Left renal cortex interstitium (tissue), 4 donors: ENCODE results near the gene TMEM132E. TPM values are rescaled to one million over a fixed set of nuclear protein-coding genes. Genes with fewer than 3 reads are reported as not detected.

Experiments
- DNase-seq, 4 donors: peaks; one replicate each; pipeline ENCODE4 v3.0.0-alpha.2; 2013; ENCODE audit warnings: low read depth in 4 of 4, low spot score in 2 of 4, missing footprints in 1 of 4
- polyA plus RNA-seq, 4 donors: library from polyadenylated mRNA; unstranded; fragments of 120-200 nt; gene quantifications; one replicate each; pipeline ENCODE4 v1.2.1, GENCODE V29; 2013; ENCODE audit not compliant: insufficient read length in 4 of 4

The TMEM132E gene
- polyA plus RNA-seq, 4 donors = 2.3 to 5.9 (median 3.4) TPM

DNA sequence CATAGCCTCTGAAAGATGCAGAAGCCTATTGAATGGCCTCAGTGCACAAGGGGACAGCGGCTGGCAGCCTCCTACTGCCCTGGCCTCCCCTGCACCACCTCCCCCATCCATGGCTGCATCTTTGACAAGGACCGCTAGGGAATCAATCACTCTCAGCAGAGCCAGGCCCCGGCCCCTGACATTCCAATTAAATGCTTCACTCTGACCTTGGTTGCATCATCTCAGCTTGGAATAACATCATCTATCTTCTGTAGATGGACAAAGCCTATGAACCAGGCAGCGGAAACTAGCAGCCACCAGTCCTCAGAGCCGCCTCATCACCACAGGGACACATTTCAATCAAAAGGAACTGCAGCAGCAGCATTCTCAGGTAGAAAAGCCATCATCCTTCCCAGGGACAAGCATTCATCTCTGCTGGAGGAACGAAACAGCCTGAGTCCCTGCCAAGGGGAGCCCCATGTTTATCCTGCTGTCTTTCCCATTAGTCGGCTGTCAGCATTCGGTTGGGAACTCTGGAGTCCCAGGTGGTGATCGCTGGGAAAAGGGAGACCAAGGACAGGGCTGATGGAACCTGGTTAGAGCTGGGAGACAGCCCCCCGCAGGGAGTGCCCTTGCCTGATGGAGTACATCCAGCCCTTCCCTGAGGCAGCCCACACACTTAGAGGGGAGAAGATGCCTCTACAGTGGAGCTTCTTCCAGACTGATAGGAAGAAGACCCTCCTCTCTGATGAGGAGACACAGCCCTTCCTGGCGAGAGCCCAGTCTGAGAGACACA, 11.5 kb upstream of the TMEM132E start:
- DNase-seq = no peak

GRCh38 chr17:34568953-34569352, 10.4 kb upstream of the TMEM132E start:
- no peak for DNase-seq

DNA sequence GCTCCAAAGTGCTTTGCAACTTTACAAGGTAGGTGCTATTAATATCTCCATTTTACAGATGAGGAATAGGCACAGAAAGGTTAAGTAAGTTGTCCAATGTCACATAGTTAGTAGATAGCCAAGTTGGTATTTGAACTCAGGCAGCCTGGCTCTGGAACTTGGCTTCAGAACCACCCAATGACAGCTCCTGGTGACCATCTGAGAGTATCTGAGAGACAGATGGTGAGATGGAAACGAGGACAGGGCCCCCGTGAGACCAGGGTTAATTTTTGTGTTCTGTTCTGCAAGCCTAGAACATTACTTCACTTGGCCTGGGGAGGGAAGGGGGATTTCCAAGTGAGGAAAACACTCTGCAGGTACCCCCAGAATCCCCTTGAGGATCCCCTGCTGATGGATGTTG, 9.8 kb upstream of the TMEM132E start:
- no peak for DNase-seq

- no peak for DNase-seq
Observed at GRCh38 chr17:34570506-34570905, 8.9 kb upstream of the TMEM132E start.

DNA sequence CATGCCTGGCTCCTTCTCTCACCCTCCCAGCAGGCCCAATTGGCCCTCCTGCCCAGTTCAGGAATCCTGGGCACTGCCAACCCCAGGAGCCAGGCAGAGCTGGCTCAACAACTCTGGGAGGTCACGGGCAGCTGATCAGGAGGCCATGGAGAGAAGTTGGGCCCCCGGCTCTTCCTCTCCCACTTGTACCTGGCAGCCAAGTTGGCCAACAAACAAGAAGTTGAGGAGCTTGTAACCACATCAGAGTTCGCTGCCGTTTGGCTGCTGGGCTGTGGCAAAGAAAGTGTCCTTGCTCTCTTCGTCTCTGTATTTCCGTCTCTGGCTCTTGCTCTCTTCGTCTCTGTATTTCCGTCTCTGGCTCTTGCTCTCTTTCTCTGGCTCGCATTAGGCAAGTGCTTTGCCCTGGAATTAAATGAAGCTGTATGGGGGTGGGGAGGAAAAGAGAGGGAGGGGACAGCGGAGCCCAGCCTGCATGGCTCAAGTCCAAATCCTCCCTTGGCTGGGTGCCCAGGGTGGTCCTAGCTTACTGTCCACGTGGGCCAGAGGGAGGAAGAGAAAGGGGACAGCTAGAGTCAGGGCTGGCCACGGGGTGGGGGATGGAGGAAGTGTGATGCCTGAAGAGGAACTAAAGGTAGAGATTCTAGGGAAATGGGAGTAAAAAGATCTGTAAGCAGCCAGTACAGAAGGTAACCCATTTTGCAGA, 7.8 kb upstream of the TMEM132E start:
- DNase-seq = no peak

GRCh38 chr17:34572483-34572882, 6.9 kb upstream of the TMEM132E start:
- no peak for DNase-seq

DNA sequence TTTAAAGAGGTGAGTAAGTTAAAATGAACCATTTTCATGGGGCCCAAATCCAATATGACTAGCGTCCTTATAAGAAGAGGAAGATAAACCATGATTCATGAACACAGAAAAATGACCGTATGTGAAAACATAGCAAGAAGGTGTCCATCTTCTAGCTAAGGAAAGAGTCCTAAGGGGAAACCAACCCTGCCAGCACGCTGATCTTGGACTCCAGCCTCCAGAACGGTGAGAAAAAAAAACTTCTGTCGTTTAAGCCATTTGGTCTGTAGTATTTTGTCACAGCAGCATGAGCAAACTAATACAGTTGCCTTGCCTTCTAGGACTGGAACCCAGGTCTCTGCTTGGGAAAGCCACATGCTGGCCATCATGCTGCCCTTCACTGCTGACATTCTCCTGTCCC, 4.2 kb upstream of the TMEM132E start:
- no peak for DNase-seq

DNA sequence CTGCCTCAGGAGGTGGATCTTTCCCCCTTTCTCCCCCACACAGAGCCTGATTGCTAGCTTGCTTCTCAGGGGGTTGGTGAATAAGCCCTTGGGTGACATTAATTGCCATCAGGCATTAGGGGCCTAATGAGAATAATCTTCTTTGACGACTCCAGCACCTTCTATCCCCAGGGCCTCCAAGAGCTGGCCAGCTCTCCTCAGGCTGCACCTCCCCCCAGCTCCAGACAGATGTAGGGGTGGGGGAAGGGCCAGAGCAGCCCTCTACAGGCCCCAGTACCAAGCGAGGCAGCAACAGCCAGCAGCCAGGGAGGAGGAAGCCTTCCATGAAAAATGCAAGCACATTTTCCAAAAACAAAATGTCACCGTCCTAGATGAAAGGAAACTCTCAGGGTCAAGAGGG, 1.4 kb upstream of the TMEM132E start:
- DNase-seq = no peak

DNA sequence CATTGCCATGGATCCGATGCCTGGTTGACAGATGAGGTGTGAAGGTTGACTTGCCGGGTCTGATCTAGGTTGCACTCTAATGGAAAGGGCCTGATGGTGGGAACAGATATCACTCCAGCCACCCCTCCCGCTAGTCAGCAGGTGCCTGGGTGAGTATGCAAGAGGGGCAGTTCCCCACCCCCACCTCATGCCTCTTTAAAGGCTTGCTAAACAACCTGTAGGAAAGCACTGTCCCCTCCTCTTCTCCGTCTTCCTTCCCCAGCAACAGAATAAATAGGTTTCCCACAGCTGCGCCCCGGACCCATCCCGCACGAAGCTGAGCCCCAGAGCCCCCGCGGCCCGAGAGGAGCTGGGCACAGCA, 746 bp upstream of the TMEM132E start:
- DNase-seq = no peak

- no peak for DNase-seq
Observed at GRCh38 chr17:34579979-34580684, 750 bp downstream of the TMEM132E start.

DNA sequence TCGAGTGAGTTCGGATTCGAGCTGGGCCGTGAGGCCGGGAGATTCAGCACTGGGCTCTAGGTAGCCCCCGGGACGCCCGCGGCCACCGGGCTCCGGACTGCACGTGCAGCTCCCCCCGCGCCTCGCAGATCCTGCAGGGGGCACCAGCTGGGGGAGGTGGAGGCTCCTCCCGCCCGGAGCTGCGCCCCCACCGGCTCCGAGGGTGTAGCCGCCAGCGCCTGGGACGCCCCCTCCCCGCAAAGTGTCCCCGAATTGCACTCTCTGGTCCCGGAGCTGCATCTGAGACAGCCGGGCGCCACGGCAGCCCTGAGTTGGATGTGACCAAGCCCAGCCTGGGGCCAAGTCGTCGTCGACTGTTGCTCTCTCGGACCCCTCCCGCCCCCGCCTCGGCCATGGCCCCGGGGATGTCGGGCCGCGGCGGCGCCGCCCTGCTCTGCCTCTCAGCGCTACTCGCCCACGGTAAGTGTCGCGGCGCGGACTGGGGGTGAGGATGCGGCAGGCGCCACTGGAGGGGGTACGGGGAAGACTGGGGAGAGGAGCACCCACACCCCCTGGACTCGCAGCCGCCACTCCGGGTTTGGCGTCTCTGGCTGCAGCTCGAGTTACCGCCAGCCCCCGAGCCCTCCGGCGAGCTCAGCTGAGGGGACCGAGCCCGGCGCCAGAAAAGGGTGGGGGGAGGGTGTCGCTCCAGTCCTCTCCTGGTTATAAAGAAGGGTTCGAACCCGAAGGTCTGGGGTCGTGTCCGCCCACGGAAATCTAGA, 1.5 kb downstream of the TMEM132E start:
- DNase-seq = no peak

- no peak for DNase-seq
Observed at GRCh38 chr17:34581446-34582184, 2.2 kb downstream of the TMEM132E start.

DNA sequence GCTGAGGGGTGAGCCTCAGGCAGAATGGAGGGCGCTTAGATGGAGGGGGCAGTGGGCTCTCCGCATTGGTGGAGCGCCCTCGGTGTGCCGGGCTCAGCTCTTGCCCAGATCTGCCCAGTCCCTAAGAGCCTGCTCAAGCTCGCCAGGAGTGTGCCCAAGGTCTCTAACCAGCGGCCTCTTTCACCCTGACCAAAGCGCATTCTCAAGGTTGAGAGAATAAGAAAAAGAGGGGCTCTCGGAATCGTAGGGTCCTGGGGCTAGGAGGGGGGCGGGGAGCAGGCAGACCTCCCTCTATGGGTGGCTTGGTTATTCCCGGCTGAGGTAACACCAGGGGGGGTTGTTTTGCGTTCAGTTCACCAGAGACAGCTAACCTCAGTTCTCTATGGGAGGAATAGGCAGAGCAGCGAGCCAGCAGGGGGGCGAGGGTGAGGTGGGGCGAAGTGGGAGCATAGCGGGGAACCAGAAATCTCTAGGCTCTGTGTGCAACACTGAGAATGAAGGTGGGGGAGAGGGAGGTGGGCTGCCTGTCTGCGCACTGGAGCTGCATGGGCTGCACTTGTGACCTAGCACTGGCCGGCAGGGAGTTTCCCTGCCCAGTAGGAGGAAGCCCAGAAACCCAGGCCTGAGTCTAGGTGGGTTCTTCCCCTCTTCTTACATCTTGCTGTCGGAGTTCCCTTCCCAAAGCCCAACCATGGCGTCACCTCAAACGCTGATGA, 3.0 kb downstream of the TMEM132E start:
- DNase-seq = no peak

DNA sequence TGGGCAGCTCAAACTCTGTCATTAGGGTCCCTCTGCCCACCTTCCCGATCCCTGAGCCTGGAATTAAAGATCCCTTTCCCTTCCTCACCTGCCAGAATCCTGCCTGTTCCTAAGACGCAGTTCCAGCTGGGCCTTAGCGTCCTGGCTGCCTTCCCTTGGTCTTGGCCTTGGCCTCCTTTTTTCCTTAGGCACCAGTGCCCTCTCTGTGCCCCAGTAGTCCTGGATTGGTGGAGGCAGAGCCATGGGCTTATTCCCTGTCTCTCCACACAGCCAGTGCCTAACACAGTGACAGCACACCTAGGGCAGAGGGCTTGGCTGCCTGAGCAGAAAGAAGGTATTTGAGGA, 3.5 kb downstream of the TMEM132E start:
- DNase-seq = no peak

DNA sequence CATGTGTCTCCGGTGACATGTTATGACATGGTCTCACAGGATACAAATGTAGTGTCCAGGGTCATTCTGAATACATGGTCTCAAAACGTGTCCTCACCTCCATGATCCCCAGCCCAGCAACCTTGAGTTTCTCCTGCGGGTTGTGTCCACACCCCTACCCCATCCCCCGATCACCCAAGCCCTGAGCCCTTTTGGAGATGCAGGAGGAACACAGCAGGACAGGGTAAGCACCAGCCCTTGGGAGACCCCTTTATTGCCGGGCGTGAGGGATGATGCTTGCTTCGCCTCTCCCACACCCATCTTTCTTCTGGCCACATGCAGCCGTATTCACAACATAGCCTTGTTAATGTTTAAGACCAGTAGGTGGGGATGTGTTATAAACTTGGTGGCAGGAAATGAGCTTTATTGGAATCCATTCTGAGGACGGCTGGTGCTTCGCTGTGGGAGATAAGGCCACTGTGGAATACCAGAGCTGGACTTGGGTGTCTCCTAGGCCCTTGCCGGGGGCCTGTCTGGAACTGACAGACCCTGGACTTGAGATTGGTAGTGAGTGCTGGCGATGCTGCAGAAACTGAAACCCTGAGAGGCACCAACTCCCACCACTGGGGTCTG, 5.5 kb downstream of the TMEM132E start:
- DNase-seq = no peak

DNA sequence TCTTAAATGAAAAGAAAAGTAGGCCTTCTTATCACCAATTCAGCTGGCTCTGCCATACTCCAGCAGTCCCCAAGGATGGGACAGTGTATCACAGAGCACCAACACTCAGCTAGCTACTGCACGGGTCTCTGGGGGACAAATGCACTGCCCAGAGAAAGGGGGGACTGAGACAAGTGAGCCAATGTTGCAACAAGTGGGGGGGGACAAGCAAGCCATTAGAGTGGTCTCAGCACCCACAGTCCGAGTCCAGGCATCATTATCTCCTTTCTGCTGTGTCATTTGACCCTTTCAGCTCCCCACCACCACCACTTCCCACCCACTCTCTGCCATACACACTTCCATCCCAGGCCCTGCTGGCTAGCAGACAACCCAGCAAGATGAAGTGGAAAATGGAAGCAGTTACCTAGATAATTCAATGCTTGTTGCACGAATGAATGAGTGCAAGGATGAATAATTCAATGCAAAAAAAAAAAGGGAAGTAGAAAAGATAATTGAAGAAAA, 7.0 kb downstream of the TMEM132E start:
- DNase-seq = no peak

GRCh38 chr17:34588266-34588665, 8.9 kb downstream of the TMEM132E start:
- DNase-seq = no peak

DNA sequence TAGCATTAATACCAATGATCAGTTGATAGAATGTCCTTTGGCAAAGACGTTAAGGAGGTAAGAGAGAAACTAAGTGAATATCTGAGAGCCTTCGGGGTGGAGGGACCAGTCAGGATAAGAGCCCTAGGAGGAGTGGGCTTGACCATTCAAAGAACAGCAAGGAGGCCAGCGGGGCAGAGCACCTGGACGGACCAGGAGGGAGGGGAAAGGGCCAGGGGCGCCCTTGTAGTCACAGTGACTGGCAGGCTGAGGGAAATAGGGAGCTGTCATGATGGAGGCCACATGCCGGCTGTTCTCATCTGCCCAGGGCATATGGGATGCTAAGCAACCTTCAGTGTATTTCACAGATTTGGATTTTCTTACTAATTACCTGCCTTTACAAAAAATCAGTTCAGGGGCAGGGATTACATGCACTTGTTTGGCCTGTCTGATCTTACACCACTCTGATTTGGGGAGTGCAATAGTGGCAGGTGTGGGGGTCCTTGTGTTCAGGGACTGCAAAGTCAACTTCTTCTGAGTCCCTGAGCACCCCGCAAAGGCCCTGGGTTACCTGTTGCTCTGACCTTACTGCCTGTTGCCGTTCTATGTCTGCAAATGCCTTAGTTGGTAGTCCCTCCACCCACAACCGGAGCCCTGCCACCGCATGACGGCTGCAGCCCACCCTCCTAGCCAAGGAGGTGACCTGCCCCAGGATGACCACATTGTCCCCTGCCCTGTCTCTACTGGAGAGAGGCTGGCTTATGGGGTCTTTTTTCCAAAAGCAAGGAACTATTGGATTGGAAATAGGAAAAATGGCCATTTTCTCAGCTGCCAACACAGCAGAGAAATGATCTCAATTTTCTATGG, 10.0 kb downstream of the TMEM132E start:
- no peak for DNase-seq
